Body of pancreas (tissue), 4 donors: ENCODE results near the gene ANKRD6. TPM values are rescaled to one million over a fixed set of nuclear protein-coding genes. Genes with fewer than 3 reads are reported as not detected.

Source experiments
- ATAC-seq: fragments of 150-250 bp; one replicate; pipeline ENCODE4 v1.9.1; 2016
- DNase-seq, 4 donors: peaks; one replicate each; pipeline ENCODE4 v3.0.0-alpha.2; 2019
- H3K27ac ChIP-seq, 4 donors: fragments of 200-600 bp; sonication (generic); 1 replicate in 3 of 4; 2 replicates in 1 of 4; pipeline versions ENCODE4 v1.5.1 to v1.6.1; 2016 to 2019; ENCODE audit warnings: mild to moderate bottlenecking in 1 of 4, mixed read lengths in 1 of 4, moderate library complexity in 1 of 4
- H3K27me3 ChIP-seq, 2 donors: fragments of 200-600 bp; sonication (generic); one replicate each; pipeline ENCODE4 v1.6.0; 2016; ENCODE audit warnings: mild to moderate bottlenecking in 1 of 2
- H3K36me3 ChIP-seq, 2 donors: fragments of 200-600 bp; sonication (generic); replicated peaks in 1 of 2; 2 replicates each; pipeline ENCODE4 v1.5.1; 2016; ENCODE audit warnings: low read depth in 2 of 2; ENCODE audit not compliant: insufficient read depth in 1 of 2
- H3K4me1 ChIP-seq: fragments of 200-600 bp; sonication (generic); one replicate; pipeline ENCODE4 v1.6.0; 2016
- H3K4me3 ChIP-seq, 2 donors: fragments of 200-600 bp; sonication (generic); 1 replicate in 1 of 2; 2 replicates in 1 of 2; pipeline ENCODE4 v1.5.1; 2016 to 2019
- H3K9me3 ChIP-seq, 3 donors: fragments of 200-600 bp; sonication (generic); 1 replicate in 2 of 3; 2 replicates in 1 of 3; pipeline ENCODE4 v1.5.1; 2016
- CTCF ChIP-seq, 7 experiments: fragments of 450-650 bp in 4 of 7; fragments of 200-600 bp in 3 of 7; sonication (generic) in 3 of 7; IDR thresholded peaks; one replicate each; pipeline ENCODE4 v1.5.1; 2016 to 2019; ENCODE audit warnings: antibody characterized with exemption in 7 of 7
- POLR2A ChIP-seq, 3 donors: fragments of 450-650 bp; IDR thresholded peaks; one replicate each; pipeline ENCODE4 v1.6.1; 2016; ENCODE audit warnings: antibody characterized with exemption in 3 of 3, mild to moderate bottlenecking in 2 of 3
- WGBS, 2 donors: methylation state at CpG; one replicate each; pipeline ENCODE4 v1.1.5; 2017; 5-methylcytosine and 5-hydroxymethylcytosine counted together
- intact Hi-C: fragments of 100-400 bp; cut with DNase I; formaldehyde crosslinking; loops from one replicate; pipeline ENCODE4 v1.15.1; 2023
- total RNA-seq, 2 donors: library from RNA; depleted of rRNA; stranded (reverse); fragments of >200 nt; gene quantifications; one replicate each; pipeline ENCODE4 v1.1.0, GENCODE V29; 2016

ANKRD6 gene
- total RNA-seq, 2 donors from 2014 or later = 16.9 to 21.4 TPM

GRCh38 chr6:89525786-89526562 lies 93.0 kb downstream of the ANKRD6 start:
- no peaks in the 10 kb centered on the region for H3K27me3 ChIP-seq
- DNase-seq = no peak
- no peaks in the 10 kb centered on the region for H3K36me3 ChIP-seq
- intact Hi-C loops = no loop called here
- ATAC-seq = no peak
- no peak overlapping the region for H3K4me3 ChIP-seq
- H3K4me1 ChIP-seq = no peaks in the 10 kb centered on the region
- H3K27ac ChIP-seq = no peak overlapping the region
- WGBS, 2 donors = 92 to 94% methylated on average over 4 of the region's 4 CpGs
- TF ChIP-seq POLR2A (IDR thresholded peaks at IDR 0.05) = no peak
- TF ChIP-seq CTCF (IDR thresholded peaks at IDR 0.05) = no peak
- no peaks in the 10 kb centered on the region for H3K9me3 ChIP-seq

GRCh38 chr6:89526563-89526869 lies 93.6 kb downstream of the ANKRD6 start:
- WGBS, 2 donors = 98 to 100% methylated on average over 1 to 2 of the region's 2 CpGs
- no peaks in the 10 kb centered on the region for H3K9me3 ChIP-seq

GRCh38 chr6:89527634-89528033 lies 94.7 kb downstream of the ANKRD6 start:
- H3K4me1 ChIP-seq = no peaks in the 10 kb centered on the region
- ATAC-seq (no peak), DNase-seq (no peak)
- WGBS, 2 donors = 92 to 93% methylated on average over 2 of the region's 2 CpGs
- TF ChIP-seq CTCF (IDR thresholded peaks at IDR 0.05) = no peak
- no peaks in the 10 kb centered on the region for H3K27me3 ChIP-seq
- H3K36me3 ChIP-seq = no peaks in the 10 kb centered on the region
- no peak overlapping the region for H3K27ac ChIP-seq
- H3K4me3 ChIP-seq = no peak overlapping the region
- H3K9me3 ChIP-seq = no peaks in the 10 kb centered on the region
- intact Hi-C loops = no loop called here

More at GRCh38 chr6:89526563-89526869, 93.6 kb downstream of the ANKRD6 start:
- H3K27me3 ChIP-seq = no peaks in the 10 kb centered on the region
- DNase-seq (no peak), ATAC-seq (no peak)
- no peak for TF ChIP-seq CTCF (IDR thresholded peaks at IDR 0.05)
- no peak for TF ChIP-seq POLR2A (IDR thresholded peaks at IDR 0.05)
- no peak overlapping the region for H3K4me3 ChIP-seq
- H3K27ac ChIP-seq = no peak overlapping the region
- intact Hi-C loops = no loop called here
- H3K36me3 ChIP-seq = no peaks in the 10 kb centered on the region
- no peaks in the 10 kb centered on the region for H3K4me1 ChIP-seq

- no peaks in the 10 kb centered on the region for H3K27me3 ChIP-seq
- H3K4me1 ChIP-seq = no peaks in the 10 kb centered on the region
- H3K9me3 ChIP-seq = no peaks in the 10 kb centered on the region
- no peak overlapping the region for H3K27ac ChIP-seq
- DNase-seq (no peak), ATAC-seq (no peak)
- intact Hi-C loops = no loop called here
- no peaks in the 10 kb centered on the region for H3K36me3 ChIP-seq
- TF ChIP-seq CTCF (IDR thresholded peaks at IDR 0.05) (no peak), POLR2A (IDR thresholded peaks at IDR 0.05) (no peak)
- no peak overlapping the region for H3K4me3 ChIP-seq
These were observed 95.9 kb downstream of the ANKRD6 start for GRCh38 chr6:89528866-89529265.

- WGBS, 2 donors = 92 to 95% methylated on average over 11 of the region's 11 CpGs
- intact Hi-C loops = no loop called here
These were observed 98.0 kb downstream of the ANKRD6 start for GRCh38 chr6:89530982-89531381.

More at GRCh38 chr6:89530982-89531381, 98.0 kb downstream of the ANKRD6 start:
- H3K36me3 ChIP-seq = no peaks in the 10 kb centered on the region
- H3K4me1 ChIP-seq = no peaks in the 10 kb centered on the region
- TF ChIP-seq POLR2A (IDR thresholded peaks at IDR 0.05) = no peak
- no peak for TF ChIP-seq CTCF (IDR thresholded peaks at IDR 0.05)
- H3K27me3 ChIP-seq = no peaks in the 10 kb centered on the region
- DNase-seq = no peak
- H3K4me3 ChIP-seq = no peak overlapping the region
- H3K9me3 ChIP-seq = no peaks in the 10 kb centered on the region
- no peak overlapping the region for H3K27ac ChIP-seq
- no peak for ATAC-seq
